HG02571 (cell line): ENCODE measurements around the gene ACAD9.
"Not testable (repeated sequence)": the region's sequence is repeated elsewhere in the genome, so short reads cannot be mapped to it uniquely, and the experiment has no call there.

Experiments
- ATAC-seq: cut with Tn5 transposase; IDR thresholded peaks from one replicate; pipeline ENCODE4 v1.9.1; 2021; ENCODE audit warnings: mild to moderate bottlenecking, moderate library complexity; ENCODE audit not compliant: unreplicated experiment

The ACAD9 gene

DNA sequence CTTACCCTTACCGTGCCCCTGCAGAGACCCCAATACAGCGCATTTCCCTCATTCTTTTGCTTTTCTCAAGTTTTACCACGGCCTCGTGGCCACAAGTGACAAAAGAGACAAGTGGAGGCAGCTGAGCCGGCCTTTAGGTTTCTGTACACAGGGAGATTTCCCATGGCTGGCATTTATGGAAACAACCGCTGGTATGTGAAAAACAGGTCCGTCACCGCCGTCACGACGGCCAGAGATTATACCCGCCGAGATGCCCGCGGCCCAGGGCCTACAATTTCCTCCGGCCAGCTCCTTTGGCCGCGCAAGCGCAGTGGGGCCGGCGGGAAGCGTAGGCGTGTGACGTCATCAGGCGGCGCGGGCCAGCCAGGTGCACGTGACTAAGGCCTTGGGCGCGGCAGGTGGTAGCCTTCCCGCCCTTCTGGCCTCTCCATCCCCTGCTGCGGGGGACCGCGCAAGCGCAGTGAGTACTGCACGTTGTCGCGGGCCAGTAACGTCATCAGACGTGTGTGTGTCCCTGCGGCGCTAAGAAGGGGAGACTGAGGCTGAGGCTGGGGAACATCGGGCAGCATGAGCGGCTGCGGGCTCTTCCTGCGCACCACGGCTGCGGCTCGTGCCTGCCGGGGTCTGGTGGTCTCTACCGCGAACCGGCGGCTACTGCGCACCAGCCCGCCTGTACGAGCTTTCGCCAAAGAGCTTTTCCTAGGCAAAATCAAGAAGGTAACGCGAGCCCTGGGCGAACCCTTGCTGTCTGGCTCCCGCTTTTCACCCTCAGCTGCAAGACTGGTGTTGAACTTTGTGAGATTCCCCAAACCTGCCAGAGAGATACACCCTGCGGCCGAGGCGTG lies at the start of gene ACAD9:
ACAD9 (plus strand) TSS at position 496 of the 845 bp plus-strand sequence; CDS start at position 568, 72 bp downstream.
- ATAC-seq = peak; percentile 89

DNA sequence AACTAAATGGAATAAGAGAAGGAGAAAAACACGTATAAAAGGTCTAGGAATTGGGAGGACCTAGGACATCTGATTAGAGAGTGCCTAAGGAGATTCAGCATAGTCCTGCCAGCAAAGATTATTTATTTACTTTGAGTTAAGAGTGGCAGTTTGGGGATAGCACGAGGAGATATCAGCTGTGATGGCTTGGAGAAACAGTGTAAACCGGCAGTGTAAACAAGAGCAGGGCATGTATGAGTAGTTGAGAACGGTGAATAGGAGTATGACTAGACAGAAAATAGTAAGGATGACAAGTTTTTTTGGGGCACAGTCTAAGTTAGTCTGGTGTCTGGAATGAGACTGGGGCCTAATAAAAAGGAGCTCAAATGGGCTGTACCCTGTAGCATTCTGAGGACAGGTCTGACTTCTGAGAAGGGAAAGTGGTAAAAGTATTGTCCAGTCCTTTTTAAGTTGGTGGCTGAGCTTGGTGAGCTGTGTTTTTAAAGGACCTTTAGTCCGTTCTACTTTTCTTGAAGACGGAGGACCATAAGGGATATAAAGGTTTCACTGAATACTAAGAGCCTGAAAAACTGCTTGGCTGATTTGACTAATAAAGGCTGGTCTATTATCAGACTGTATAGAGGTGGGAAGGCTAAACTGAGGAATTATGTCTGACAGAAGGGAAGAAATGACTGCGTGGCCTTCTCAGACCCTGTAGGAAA lies 49.3 kb upstream of the ACAD9 start:
- ATAC-seq = not testable (repeated sequence)

DNA sequence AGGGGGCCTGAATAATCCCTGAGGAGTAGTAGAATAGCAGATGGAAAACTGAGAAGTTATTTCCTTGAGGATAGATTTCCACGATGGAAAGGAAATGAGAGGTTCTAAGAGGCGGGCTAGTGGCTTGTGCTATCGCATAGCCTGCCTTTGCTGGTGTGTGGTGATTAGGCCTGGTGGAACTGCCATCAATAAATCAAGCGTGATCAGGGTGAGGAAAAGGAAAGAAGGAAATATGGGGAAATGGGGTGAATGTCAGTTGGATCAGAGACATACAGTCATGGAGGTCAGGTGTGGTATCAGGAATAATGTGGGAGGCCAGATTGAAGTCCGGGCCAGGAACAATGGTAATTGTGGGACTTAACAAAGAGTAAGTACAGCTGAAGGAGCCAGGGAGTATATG lies 48.7 kb upstream of the ACAD9 start:
- not testable (repeated sequence) for ATAC-seq

DNA sequence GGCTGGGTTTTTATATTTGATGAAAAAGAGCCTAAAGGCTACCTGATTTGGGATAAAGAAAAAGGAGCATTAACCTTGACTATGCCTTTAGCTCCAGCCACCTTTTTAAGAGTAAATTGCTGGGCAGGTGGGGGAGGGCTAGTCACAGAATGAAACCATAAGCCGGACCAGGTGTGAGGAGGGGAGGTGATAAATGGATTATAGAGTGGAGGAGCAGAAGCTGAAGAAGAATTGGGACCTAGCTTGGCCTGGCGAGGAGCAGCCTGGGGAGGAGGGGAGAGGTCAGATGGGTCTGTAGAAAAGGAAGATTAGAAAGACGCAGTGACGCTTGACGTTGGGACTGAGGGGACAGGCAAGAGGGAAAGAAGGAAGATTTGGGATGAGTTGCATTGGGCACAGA lies 46.4 kb upstream of the ACAD9 start:
- not testable (repeated sequence) for ATAC-seq

DNA sequence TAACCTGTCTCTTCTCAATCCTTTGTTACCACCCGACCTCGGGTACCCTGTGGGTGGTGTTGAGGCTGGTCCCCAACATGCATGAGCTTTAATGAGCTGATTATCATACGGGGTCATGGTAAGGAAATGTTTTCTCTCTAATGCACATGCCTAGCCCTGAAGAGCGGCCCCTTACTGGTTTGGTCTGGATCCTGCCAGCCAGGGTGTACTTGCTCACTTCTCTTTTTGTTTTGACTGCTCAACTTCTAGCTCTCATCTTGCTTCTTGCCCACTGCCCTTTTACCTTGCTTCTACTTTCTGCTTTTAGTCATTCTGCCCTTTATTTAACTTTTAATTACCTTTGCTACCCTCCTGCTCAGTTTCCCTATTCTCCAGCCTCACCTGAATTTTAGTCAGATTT lies 44.3 kb upstream of the ACAD9 start:
- no peak for ATAC-seq

DNA sequence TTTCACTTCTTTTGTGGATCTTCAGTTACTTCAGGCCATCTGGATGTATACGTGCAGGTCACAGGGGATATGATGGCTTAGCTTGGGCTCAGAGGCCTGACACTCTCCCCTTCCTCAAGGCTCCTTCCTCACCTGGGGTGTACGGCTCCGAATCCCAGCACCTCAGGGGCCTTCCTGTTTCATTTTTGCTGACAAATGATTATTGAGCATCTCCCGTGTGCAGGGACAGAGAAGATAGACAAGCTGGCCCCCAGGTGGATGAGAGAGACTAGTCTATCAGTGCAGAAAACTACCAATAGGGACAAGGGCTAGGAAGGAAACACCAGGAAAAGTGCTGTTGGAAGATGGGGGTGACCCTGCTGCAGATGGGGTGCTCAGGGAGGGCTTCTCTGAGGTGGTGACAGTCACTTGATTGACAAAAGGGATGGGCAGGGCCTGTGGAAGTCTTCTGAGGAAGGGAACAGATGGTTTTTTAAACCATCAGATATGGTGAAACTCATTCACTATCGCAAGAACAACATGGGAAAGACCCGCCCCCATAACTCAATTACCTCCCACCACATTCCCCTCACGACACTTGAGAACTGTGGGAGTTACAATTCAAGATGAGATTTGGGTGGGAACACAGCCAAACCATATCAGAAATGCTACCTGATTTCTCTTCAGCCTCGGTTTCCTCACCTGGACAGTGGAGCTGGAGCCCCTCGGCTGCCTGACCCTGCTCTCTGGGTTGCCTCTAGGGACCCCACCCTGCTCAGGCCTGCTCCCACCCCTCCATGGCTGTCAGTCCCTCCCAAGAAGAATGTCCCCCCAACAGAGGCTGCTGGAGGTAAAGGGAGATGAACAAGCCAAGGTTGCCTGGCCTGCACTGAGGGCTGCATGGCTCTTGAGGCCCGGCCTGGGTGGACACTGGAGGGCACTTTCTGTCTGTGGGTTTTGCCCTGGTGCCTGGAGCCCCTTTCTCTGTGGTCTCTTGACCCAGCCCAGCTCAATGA lies 37.2 kb upstream of the ACAD9 start:
- no peak for ATAC-seq

DNA sequence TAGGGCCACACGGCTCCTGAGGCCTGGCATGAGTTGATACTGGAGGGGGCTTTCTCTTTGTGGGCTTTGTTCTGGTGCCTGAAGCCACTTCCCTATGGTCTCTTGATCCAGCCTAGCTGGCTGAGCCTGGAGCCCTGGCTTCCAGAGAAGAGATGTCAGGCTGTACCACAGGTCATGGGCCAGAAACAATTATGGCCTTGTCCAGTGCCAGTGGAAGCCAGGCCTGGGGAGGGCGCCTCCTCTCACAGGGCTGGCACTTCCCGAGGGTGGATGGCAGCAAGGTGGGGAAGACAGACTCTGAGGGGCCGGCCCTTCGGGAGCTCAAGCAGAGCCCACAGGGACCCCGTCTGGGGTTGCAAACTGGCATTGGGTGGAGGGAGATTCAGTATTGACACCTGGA lies 34.9 kb upstream of the ACAD9 start:
- no peak for ATAC-seq

DNA sequence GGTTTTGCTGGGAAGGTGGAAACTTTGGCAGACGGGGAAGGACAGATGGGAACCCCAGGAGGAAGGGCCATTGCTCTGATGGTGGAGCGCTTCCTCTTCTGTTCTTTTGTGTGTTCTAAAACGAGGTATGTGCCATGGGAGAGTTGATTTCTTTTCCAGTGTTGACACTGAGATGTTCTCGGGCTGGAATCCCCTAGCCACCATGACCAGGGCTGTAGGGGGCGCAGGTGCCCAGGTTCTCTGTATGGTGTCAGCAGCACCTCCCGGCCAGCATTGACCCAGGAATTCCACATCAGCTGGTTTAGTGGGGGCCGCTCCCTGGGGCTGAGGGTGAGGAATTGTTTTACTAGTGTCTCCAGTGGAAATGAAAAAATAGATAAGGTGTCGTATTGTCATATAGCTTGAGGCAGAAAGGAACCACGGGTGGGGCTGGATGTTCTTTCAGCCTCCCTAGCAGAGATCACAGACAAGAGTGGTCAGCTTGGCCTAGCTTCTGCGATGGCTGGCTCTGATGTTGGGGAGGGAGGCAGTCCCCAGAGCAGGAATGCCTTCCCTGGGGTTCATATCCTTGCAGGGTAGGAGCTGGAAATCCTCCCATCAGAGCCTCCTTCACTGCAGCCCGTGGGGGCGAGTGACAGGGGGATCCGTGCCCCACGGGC lies 34.2 kb upstream of the ACAD9 start:
- ATAC-seq = peak; percentile 8

DNA sequence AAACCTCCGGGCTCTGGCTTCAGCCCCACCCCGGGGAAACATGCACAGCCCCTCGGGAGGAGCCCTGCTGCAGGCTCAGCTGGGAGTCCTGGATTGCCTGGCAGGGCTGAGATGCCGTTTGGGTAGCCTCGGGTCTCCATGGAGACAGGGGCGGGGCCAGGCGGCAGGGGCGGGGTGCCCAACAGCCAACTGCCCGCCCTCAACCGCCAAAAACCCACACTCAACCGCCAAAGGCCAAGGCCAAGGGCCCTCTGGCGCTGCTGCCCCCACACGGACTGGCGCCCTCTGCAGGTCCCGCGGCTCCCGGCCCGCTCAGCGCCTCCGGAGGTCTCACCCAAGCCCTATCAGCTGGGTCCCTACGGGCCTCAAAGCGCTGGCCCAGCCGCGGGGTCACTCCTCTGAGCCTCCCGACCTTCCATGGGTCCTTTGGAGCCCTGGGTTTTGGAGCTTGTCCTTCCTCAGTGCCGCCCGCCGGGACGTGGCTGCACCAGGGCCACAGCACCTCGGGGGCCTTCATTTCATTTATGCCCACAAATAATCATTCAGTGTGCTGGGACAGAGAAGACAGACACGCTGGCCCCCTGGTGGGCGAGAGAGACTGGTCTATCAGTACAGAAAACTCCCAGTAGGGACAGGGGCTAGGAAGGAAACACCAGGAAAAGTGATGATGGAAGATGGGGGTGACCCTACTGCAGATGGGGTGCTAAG lies 33.5 kb upstream of the ACAD9 start:
- ATAC-seq = peak; percentile 57

DNA sequence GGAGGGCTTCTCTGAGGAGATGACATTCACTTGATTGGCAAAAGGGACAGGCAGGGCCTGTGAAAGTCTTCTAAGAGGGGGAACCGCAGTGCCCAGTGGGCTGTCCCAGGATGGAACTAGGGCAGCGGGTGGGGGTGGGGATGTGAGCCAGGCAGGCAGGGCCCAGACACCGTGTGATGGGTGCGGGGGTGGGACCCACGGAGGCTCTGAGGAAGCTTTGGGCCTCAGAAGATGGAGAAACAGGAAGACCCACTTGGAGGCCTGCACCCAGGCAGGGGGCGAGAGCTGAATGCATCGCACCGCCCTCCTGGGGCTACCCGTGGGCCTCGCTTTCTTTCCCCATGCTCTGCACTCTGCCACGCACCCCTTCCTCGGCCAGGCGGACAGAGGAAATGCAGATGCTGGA lies 32.9 kb upstream of the ACAD9 start:
- ATAC-seq = no peak

DNA sequence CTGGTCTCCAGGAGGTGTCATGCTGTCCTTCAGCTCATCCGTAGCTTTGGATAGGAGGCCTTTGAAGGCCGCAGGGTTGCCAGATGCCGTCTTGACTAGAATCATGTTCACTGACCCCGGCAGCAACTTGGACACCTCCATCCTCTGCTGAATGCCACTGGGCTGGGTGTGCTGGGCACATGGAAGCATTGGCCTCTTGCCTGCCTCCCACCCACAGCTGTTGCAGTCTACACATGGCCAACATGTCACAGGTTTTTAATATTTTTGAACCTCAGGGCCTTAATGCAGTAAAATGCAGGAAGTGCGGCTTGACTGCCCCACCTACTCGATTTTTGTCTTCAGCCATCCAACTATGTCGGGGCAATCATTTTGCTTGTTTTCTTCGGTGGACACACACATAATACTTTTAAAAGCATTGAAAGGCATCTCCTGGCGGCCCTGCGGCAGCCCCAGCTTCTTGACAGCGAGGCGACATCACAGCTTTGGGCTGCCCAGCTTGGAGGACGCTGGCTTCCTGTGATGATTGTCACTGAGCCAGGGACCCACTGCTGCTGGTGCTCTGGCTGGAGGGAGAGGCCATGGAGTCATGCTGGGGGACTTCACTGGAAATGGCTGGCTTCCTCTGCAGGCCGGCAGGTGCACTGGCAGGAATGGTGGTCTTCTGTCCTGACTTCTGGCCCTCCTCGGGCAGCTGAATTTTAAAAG lies 31.6 kb upstream of the ACAD9 start:
- no peak for ATAC-seq

DNA sequence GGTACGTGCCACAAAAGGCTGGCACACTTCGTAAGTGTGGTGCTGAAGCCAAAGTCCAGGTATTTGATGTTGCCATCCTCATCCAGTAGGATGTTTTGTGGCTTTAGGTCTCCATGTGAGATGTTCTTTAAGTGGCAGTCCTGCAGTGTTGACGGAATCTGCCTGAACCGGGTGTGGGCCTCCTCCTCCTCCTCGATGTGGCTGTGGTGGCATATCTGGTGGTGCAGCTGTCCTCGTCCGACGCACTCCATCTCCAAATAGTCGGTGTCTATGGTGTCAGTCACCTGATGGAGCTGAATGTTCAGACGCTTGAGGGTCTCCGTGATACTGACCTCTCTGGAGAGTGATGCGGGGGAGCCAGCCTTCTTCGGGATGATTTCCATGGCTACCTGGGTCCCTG lies 30.5 kb upstream of the ACAD9 start:
- no peak for ATAC-seq

DNA sequence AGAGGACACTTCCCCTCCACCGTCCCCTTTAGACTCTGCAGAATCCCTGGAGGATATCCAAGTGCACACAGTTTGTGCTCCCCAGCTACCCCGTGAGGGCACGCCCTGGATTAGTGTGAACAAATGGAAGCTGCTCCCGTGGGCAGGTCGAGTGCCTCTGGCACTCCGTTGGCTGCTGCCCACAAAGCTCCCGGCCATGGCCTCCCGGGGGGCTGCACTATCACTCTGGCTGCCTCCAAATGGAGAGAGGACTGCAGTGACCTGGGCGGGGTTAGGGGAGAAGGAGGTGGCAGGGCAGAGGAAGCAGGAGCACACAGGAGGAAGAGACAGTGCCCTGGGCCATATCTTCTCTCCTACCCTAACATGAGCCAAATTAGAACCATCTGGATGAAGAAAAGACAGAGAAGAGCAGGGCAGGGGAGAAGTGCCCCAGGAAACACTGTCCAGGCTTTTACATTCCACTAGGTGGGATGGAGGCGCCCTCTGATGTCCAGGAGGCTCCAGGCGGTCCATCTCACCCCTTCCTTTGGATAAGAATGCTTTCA lies 29.4 kb upstream of the ACAD9 start:
- ATAC-seq = no peak

DNA sequence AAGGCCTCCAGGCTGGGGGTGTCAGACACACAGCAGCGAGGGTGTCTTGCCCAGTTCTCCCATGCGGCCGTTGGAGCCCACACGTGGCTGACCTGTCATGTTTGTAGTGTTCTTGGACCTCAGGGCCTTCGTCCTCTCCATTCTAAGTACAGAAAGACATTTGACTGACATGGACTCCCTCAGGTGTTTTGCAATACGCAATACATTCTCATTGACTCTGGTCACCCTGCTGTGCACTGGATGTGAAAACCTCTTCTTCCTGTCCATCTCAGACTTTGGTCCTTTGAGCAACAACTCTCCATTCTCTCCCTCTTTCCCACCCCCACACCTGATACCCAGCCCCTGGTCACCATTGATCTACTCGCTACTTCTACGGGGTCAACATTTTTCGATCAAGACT lies 28.9 kb upstream of the ACAD9 start:
- no peak for ATAC-seq

DNA sequence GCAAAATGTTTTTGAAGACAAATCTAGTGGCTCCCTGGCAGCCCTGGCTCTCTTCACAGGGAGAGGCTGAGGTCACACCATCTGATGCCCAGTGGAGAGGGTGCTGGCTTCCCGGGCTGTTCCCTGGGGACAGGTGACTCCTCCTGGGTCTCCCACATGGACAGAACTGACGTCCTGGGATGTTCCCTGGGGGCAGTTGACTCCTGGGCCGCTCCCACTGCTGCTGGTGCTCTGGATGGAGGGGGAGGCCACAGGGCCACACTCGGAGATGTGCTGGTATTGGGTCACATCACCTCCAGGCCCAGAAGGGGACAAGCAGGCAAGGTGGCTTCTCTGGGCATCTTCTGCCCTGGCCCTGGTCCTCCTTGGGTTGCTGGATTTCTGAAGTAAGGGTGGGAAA lies 27.8 kb upstream of the ACAD9 start:
- ATAC-seq = no peak

DNA sequence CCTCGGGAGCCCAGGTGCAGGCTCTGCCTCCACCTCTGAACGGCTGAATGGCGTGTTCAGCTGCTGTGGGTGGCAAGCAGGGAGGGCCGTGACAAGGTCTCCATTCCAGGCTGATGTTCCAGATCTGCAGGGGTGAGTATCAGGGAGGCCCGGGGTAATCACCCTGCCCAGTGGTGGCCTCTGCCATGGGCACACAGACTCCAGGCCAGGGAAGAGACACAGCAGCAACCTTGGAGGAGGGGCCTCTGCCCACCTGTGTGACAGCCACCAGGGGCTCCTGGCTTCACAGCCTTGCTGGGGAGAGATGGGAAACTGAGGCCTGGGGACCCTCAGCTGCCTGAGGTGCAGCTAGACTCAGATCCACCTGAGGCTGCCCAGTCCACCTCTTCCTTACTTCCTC lies 25.6 kb upstream of the ACAD9 start:
- ATAC-seq = no peak

DNA sequence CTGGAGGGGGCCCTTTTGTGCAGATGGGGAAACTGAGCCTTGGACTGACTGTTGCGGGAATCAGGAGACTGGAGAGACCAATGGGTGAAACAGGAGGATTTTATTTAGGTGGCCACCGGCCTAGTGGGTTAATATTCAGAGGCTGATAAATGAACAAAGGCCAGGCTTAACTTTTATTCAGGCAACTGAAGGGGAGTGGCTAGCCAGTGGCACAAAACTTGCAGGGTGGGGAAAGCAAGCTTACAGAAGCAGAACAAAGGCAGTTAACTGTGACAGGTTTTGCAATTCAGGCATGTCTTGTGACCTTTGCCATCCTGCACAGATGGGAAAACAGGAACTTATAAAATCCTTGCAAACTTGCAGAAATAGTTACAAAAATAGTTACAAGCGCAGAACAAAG lies 24.9 kb upstream of the ACAD9 start:
- ATAC-seq = no peak

DNA sequence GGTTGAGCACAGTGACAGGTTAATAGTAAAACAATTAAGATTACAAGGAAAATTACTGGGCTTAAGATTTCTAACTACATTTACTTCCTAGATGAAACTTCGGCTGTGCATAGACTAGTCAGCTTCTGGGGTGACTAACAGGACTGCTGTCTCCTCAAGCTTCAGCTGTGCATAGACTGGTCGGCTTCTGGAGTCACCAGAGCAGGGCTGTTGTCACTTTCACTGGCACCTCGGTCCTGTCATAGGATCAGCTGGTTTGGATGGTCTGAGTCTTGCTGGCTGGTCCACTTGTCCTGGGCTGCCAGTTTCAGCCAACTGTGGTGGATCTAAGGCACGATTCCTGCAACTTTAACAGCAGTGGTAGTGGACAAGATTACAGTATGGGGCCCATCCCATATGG lies 23.9 kb upstream of the ACAD9 start:
- ATAC-seq = no peak

DNA sequence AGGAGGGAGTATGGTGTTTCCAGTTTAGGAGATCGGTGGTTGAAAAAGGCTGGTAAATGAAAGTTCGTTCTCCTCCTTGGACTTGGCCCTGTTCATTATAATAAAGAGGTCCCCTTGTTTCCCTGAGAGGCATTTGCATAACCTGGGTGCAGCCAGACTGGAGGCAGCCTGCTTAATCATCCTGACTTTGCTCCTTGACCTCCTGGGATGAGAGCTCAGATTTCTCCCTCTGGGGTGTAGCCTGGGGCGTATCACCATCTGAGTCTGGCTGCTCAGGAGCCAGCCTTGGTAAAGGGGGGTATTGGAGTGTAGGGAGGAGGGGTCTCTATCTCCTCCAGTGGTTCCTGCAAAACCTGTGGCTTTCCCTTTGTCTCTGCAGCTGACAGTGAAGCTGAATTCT lies 21.3 kb upstream of the ACAD9 start:
- ATAC-seq = no peak
